Activated T-helper 1 cell treated with anti-CD3 and anti-CD28 coated beads, Interleukin-12 subunit alpha, Interleukin-12 subunit beta, Interleukin-2, Interleukin-4 antibody, amounts not matched to agents 30 ng/mL and 10 ng/mL and 1 ng/mL, durations not matched to agents 14 hours and 24 hours and 36 hours (primary cell): Measurements from ENCODE around the gene INVS. TPM values are rescaled to one million over a fixed set of nuclear protein-coding genes. Genes with fewer than 3 reads are reported as not detected.
"Not testable (repeated sequence)": the region's sequence is repeated elsewhere in the genome, so short reads cannot be mapped to it uniquely, and the experiment has no call there.

ENCODE experiments used
- DNase-seq: peaks from one replicate; pipeline ENCODE4 v3.0.0; 2021; ENCODE audit warnings: low spot score
- H3K27ac Mint-ChIP-seq: one replicate; pipeline ENCODE4 v1.8.0; 2021; ENCODE audit warnings: mild to moderate bottlenecking, mixed read lengths
- H3K27me3 Mint-ChIP-seq: one replicate; pipeline ENCODE4 v1.8.0; 2022; ENCODE audit warnings: mild to moderate bottlenecking, moderate library complexity, mixed read lengths; ENCODE audit not compliant: insufficient read depth
- H3K36me3 Mint-ChIP-seq: one replicate; pipeline ENCODE4 v1.8.0; 2021; ENCODE audit warnings: low read depth, mixed read lengths
- H3K4me1 Mint-ChIP-seq: one replicate; pipeline ENCODE4 v1.8.0; 2021; ENCODE audit warnings: low read depth, mixed read lengths
- H3K4me3 Mint-ChIP-seq: one replicate; pipeline ENCODE4 v1.8.0; 2021; ENCODE audit warnings: mild to moderate bottlenecking, moderate library complexity, mixed read lengths
- H3K9me3 Mint-ChIP-seq: one replicate; pipeline ENCODE4 v1.8.0; 2021; ENCODE audit warnings: mixed read lengths
- intact Hi-C: fragments of 100-400 bp; cut with micrococcal nuclease; formaldehyde crosslinking; loops from one replicate; pipeline ENCODE4 v1.15.1; 2024
- total RNA-seq: library from RNA; stranded (reverse); gene quantifications from 2 replicates; pipeline ENCODE4 v1.2.3, GENCODE V29; 2022

INVS gene
- total RNA-seq, 1 donor from 2014 or later = 16.3 TPM

DNA sequence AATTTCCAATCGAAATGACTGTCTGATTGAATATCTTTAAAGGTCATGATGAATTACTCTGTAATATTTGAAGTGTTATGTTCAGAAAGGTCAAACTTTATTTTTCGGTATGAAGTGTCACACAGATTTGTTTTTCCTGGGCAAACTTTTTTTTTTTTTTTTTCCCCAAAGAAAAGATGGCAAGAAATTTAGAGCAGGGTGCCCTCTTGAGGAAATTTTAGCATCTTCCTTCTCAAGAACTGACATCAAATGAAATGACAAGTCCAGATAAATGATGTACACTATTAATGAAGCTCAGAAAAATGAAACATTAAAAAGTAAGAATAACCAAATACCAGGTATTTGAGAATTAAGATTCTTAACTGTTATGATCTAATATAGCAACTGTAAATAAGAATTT lies 123.6 kb downstream of the INVS start:
- Mint-ChIP-seq H3K36me3 (peaks cover 9% of the 10 kb centered on the region), H3K9me3 (no peaks in the 10 kb centered on the region), H3K4me1 (peaks cover 12% of the 10 kb centered on the region), H3K4me3 (no peak overlapping the region), H3K27ac (no peak overlapping the region), H3K27me3 (no peaks in the 10 kb centered on the region)
- intact Hi-C loops = no loop called here
- no peak for DNase-seq

DNA sequence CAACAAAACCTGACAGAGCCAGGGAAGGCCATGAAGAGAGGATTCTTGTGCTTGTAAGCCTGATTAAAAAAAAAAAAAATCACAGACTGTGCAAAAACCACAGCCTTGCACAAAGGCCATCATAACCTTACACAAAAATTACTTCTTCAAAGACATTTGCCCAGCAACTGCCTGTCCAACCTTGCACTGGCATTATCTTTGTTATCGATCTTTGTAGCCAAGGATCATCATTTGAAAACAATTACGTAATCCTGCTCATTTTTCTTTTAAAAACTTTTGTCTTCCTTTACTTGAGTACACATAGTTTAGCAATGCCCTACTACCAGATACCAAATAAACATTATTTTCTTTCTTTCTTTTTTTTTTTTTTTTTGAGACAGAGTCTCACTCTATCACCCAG lies 128.6 kb downstream of the INVS start:
- H3K36me3 Mint-ChIP-seq = peaks cover 12% of the 10 kb centered on the region
- DNase-seq = no peak
- intact Hi-C loops = no loop called here
- H3K4me3 Mint-ChIP-seq = no peak overlapping the region
- no peak overlapping the region for H3K27ac Mint-ChIP-seq
- no peaks in the 10 kb centered on the region for H3K27me3 Mint-ChIP-seq
- H3K4me1 Mint-ChIP-seq = no peaks in the 10 kb centered on the region
- peaks cover 10% of the 10 kb centered on the region for H3K9me3 Mint-ChIP-seq

DNA sequence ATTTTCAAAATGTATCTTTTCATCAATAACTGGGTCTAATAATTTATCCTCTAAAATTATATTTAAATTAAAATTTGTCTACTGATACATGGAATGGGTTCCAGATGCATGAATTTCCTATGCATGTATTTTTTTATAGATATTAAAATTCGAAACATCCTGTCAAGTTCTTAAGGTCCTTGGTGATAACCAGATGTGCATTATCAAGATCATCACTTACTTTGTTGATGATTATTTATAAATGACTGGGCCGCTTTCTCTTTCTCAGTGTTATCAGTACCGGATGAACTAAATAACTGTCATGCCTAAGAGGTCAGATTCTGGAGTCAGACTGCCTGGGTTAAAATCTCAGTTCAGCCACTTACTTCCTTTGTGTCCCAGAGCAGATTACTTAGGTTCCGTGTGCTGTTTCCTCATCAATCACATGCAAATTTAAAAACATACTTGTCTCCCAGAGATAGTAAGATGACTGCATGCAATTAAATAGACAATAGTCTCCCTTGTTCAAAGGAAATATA lies 129.4 kb downstream of the INVS start:
- no peak overlapping the region for H3K27ac Mint-ChIP-seq
- H3K4me3 Mint-ChIP-seq = no peak overlapping the region
- H3K4me1 Mint-ChIP-seq = no peaks in the 10 kb centered on the region
- H3K27me3 Mint-ChIP-seq = no peaks in the 10 kb centered on the region
- intact Hi-C loops = no loop called here
- peaks cover 15% of the 10 kb centered on the region for H3K9me3 Mint-ChIP-seq
- H3K36me3 Mint-ChIP-seq = peaks cover 15% of the 10 kb centered on the region
- no peak for DNase-seq

DNA sequence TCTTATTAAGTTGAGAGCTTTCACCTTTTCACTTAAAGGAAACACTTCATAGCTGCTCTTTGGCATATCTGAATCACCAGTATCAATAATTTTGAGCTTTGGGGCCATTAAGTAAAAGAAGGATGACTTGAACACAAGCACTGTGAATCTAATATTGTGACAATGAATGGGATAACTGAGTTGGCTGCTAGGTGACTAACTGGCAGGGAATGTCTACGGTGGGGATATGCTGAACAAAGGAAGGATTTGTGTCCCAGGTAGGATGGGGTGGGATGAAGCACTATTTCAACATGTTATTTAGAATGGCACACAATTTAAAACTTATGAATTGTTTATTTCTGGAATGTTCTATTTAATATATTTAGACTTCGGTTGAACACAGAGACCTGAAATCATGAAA lies 130.1 kb downstream of the INVS start:
- H3K4me1 Mint-ChIP-seq = no peaks in the 10 kb centered on the region
- intact Hi-C loops = no loop called here
- peaks cover 15% of the 10 kb centered on the region for H3K36me3 Mint-ChIP-seq
- no peak for DNase-seq
- no peak overlapping the region for H3K27ac Mint-ChIP-seq
- H3K4me3 Mint-ChIP-seq = no peak overlapping the region
- no peaks in the 10 kb centered on the region for H3K27me3 Mint-ChIP-seq
- peaks cover 15% of the 10 kb centered on the region for H3K9me3 Mint-ChIP-seq

DNA sequence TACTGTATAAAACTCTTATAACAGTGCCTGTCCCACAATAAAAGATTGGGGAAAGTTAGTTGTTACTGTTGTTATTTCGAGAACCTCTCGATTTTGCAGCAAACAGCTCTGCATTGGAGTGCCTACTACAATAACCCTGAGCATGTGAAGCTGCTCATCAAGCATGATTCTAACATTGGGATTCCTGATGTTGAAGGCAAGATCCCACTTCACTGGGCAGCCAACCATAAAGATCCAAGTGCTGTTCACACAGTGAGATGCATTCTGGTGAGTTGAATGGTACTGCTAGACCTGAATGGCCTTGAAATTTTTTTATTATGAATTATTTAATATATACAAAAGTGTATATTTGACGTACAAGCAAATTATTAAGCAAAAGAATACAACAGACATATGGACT lies 130.5 kb downstream of the INVS start:
- no peaks in the 10 kb centered on the region for H3K4me1 Mint-ChIP-seq
- intact Hi-C loops = no loop called here
- no peak overlapping the region for H3K4me3 Mint-ChIP-seq
- peaks cover 15% of the 10 kb centered on the region for H3K9me3 Mint-ChIP-seq
- H3K27me3 Mint-ChIP-seq = no peaks in the 10 kb centered on the region
- no peak overlapping the region for H3K27ac Mint-ChIP-seq
- peaks cover 15% of the 10 kb centered on the region for H3K36me3 Mint-ChIP-seq
- no peak for DNase-seq

DNA sequence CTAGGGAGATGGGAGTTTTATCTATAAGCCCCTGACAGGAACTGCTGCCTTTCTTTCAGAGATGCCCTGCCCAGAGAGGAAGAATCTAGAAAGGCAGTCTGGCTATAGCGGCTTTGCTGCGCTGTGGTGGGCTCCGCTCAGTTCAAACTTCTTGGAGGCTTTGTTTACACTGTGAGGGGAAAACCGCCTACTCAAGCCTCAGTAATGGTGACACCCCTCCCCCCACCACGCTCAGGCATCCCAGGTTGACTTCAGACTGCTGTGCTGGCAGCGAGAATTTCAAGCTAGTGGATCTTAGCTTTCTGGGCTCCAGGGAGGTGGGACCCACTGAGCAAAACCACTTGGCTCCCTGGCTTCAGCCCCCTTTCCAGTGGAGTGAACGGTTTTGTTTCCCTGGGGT lies 137.9 kb downstream of the INVS start:
- H3K36me3 Mint-ChIP-seq, H3K27ac Mint-ChIP-seq, H3K4me1 Mint-ChIP-seq, H3K27me3 Mint-ChIP-seq, DNase-seq, H3K4me3 Mint-ChIP-seq, intact Hi-C loops: not testable (repeated sequence)
- H3K9me3 Mint-ChIP-seq = peaks cover 15% of the 10 kb centered on the region

DNA sequence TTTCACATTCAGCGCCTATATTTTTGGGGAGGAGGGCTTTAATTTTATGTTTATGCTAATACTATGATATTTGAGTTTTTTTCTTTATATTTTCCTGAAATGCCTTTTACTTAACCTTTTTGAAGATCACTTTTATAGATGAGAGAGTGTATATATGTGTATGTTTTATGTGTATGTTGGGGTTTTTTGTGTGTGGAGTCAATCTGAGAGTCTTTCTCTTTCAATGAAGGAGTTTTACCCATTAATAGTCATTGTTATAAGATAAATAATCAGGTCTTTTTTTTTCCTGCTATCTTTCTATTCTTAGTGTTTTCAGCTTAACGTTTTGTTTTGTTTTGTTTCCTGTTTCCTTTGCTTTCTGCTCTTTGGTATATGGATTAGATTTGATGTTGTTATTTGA lies 141.5 kb downstream of the INVS start:
- H3K9me3 Mint-ChIP-seq = peaks cover 4% of the 10 kb centered on the region
- peaks cover 9% of the 10 kb centered on the region for H3K36me3 Mint-ChIP-seq
- DNase-seq = no peak
- H3K4me3 Mint-ChIP-seq = no peak overlapping the region
- H3K27ac Mint-ChIP-seq = no peak overlapping the region
- intact Hi-C loops = no loop called here
- H3K27me3 Mint-ChIP-seq = no peaks in the 10 kb centered on the region
- no peaks in the 10 kb centered on the region for H3K4me1 Mint-ChIP-seq

DNA sequence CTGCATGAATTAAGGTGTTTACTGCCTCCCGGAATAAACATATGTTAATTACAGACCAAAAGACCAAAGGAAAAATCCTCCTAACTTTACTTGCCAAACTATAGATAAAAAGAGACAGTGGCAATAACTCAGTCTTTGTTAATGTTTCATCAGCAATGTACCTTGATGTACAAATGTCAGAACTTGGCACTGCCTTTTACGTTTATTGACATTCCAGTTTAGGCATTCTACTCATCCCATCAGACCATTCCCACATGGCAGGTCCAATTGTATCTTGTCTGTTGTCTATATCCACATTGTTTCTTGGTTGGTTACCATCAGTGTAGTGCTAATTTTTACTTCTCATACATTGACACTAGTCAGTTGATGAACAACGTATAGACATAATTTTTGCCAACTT lies 168.2 kb downstream of the INVS start:
- DNase-seq = no peak
- Mint-ChIP-seq H3K27me3 (no peaks in the 10 kb centered on the region), H3K9me3 (no peaks in the 10 kb centered on the region), H3K4me1 (no peaks in the 10 kb centered on the region), H3K27ac (no peak overlapping the region), H3K36me3 (peaks cover 5% of the 10 kb centered on the region), H3K4me3 (no peak overlapping the region)
- intact Hi-C loops = no loop called here

DNA sequence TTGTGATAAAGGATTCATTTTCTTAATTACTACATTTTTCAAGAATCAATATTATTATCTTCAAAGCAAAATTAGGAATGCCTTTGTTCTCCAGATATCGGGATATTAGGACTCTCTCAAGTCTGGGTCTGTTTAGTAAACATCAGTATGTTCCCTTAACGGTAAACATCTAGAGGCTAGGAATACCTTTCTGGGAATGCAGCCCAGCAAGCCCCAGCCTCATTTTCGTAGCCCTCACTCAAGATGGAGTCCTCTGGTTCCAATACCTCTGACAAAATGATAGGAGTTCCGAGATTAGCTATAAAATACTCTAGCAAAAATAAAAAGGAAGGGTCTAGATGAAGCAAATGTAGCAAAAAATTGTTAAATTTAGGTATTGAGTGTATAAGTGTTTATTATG lies 169.2 kb downstream of the INVS start:
- no peaks in the 10 kb centered on the region for H3K9me3 Mint-ChIP-seq
- H3K27me3 Mint-ChIP-seq = no peaks in the 10 kb centered on the region
- no peaks in the 10 kb centered on the region for H3K4me1 Mint-ChIP-seq
- peaks cover 5% of the 10 kb centered on the region for H3K36me3 Mint-ChIP-seq
- DNase-seq = no peak
- intact Hi-C loops = no loop called here
- H3K4me3 Mint-ChIP-seq = no peak overlapping the region
- no peak overlapping the region for H3K27ac Mint-ChIP-seq

DNA sequence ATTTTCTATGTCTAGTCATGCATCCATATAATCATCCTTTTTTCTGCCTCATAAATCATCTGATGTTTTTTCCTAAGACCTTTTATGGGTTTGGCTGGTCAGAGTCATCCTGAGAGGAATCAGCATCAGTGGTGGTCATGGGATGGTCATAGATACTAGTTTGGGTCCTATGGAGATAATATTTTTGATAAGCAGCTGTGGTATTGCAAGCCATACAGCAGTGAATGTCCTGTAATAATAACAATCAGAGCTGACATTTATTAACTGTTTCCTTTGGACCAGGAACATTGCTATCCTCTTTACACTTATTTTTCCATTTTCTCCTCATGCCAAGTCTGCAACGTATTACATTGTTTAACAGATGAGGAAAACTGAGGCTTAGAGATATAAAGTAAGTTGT lies 170.6 kb downstream of the INVS start:
- Mint-ChIP-seq H3K4me1 (no peaks in the 10 kb centered on the region), H3K27me3 (no peaks in the 10 kb centered on the region), H3K27ac (no peak overlapping the region), H3K9me3 (no peaks in the 10 kb centered on the region), H3K36me3 (peaks cover 2% of the 10 kb centered on the region), H3K4me3 (no peak overlapping the region)
- intact Hi-C loops = no loop called here
- DNase-seq = no peak

DNA sequence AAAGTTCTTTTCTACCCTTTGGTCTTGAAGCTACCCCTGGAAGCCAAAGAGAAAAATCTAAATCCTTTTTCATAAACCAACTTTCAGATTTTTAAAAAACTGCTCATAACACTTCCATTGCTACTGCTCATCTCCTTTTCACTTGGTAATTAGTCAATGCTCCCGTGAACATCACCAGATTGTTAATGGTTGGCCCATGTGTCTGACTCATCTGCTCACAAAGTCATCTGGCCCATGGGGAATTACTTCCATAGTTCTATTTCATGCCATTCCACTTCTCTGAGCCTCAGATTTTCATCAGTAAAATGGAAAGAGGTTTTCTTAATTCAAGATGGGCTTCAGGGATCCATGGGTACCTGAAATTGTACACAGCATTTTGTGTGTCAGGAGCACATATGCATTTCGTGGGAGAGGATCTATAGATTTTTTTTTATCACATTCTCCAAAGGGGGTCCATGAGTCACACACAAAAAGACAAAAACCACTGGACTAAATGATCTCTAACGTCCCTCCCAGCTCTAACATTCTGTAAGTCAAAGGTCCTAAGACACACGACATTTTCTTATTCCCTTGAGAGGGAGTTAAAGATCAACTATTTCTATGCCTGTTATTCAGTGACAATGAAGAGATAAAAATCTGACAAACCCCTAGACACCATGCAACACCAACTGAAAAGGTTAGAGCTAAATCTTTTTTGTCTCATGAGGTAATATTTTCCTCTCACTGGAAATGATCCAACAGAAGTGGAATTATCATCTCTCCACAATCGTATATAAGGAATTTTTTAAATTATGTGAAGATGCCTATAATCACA lies 178.3 kb downstream of the INVS start:
- intact Hi-C loops = no loop called here
- H3K27ac Mint-ChIP-seq = no peak overlapping the region
- H3K27me3 Mint-ChIP-seq = no peaks in the 10 kb centered on the region
- no peaks in the 10 kb centered on the region for H3K9me3 Mint-ChIP-seq
- H3K4me3 Mint-ChIP-seq = no peak overlapping the region
- DNase-seq = no peak
- H3K4me1 Mint-ChIP-seq = no peaks in the 10 kb centered on the region
- peaks cover 13% of the 10 kb centered on the region for H3K36me3 Mint-ChIP-seq

DNA sequence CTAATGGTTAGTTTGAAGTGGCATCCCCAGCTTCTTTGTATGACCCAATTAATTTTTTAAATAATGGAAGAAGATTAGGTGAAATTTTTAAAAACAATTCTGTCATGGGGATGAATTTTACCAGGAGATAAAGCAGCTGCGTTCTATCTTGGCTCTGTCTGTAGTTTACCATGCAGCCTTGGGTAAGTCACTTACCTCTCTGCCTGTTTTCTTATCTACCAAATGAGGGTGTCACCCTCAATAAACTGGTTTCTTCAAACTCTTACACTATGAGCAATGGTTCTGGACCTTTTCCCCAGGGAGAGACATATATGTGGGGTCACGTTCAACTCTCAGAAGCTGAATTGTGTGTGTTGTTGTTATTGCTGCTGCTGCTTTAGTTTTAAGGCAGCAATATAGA lies 182.0 kb downstream of the INVS start:
- H3K9me3 Mint-ChIP-seq = no peaks in the 10 kb centered on the region

DNA sequence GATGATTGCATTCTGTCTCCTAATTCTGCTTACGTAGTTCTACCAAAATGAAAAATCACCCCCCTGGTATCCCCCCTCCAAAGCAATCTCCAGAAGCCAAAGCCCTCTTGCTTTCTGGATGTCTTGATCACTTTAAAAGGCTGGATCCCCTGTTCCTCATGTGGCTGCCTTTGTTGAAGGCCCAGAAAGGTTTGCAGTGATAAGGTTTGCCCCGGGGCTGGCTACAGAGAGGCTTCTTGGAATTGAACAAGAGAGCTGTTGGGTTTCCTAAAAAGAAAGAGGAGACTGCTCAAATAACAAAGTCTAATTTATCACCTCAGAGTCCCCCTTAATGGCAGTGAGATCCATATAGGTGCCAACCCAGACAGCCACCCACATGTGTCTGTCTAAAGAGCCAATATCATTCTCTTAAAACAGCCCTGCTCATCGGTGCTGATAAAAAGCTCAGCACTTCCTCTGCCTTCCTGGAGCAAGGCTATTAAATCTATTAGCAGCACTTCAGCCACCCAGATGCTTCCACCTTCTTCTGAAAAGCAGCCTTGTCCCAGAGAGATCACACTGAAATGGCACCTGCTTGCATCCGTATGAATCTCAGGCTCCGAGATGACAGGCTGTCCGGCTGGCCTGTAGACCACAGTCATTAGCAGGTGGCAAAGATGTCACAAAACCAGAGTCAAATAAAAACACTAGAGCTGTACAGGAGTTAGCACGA lies 182.8 kb downstream of the INVS start:
- DNase-seq = no peak
- Mint-ChIP-seq H3K9me3 (peaks cover 3% of the 10 kb centered on the region), H3K27ac (no peak overlapping the region), H3K4me3 (no peak overlapping the region), H3K4me1 (no peaks in the 10 kb centered on the region), H3K36me3 (peaks cover 27% of the 10 kb centered on the region), H3K27me3 (no peaks in the 10 kb centered on the region)
- intact Hi-C loops = no loop called here

More for the DNA sequence above, 182.0 kb downstream of the INVS start:
- intact Hi-C loops = no loop called here
- Mint-ChIP-seq H3K27ac (no peak overlapping the region), H3K27me3 (no peaks in the 10 kb centered on the region), H3K4me3 (no peak overlapping the region), H3K36me3 (peaks cover 25% of the 10 kb centered on the region), H3K4me1 (no peaks in the 10 kb centered on the region)
- DNase-seq = no peak
